OCI-LY3 (cell line): Measurements from ENCODE around the gene RNF157.

Source experiments
- EZH2phosphoT487 ChIP-seq: fragments of 200-600 bp; shearing (Covaris generic); IDR thresholded peaks from 2 replicates; pipeline ENCODE4 v1.6.1; 2018; ENCODE audit warnings: antibody characterized with exemption, mixed run types, low read depth
- TF ChIP-seq, protein P1 (sequence below): fragments of 200-600, 300-600 bp; sonication (generic); IDR thresholded peaks from 2 replicates; pipeline ENCODE4 v1.5.1; 2014; ENCODE audit warnings: antibody characterized with exemption, low read length, low read depth

DNA sequence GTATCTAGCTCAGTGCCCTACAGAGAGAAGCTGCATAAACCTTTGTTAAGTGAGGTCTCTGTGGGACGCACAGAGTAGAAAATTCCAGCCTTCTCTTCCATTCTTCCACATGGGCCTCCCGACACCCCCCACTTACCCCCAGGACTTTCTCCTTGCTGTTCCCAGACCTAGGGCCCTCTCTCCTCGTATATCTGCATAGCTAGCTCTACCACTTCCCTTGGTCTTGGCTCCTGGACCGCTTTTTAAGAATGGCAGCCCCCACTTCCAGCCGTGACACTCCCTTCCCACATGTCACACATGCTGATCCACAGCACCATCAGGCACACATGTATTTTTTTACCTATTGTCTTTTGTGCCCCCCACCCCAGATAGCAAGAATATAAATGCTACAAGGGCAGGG is 82.5 kb downstream of the RNF157 start:
- TF ChIP-seq, protein P1, sequence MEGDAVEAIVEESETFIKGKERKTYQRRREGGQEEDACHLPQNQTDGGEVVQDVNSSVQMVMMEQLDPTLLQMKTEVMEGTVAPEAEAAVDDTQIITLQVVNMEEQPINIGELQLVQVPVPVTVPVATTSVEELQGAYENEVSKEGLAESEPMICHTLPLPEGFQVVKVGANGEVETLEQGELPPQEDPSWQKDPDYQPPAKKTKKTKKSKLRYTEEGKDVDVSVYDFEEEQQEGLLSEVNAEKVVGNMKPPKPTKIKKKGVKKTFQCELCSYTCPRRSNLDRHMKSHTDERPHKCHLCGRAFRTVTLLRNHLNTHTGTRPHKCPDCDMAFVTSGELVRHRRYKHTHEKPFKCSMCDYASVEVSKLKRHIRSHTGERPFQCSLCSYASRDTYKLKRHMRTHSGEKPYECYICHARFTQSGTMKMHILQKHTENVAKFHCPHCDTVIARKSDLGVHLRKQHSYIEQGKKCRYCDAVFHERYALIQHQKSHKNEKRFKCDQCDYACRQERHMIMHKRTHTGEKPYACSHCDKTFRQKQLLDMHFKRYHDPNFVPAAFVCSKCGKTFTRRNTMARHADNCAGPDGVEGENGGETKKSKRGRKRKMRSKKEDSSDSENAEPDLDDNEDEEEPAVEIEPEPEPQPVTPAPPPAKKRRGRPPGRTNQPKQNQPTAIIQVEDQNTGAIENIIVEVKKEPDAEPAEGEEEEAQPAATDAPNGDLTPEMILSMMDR = no peak
- TF ChIP-seq EZH2phosphoT487 = no peak
